SJSA1 (cell line): Measurements from ENCODE around the gene SLC26A2. TPM values are rescaled to one million over a fixed set of nuclear protein-coding genes. Genes with fewer than 3 reads are reported as not detected.
"Not testable (repeated sequence)": the region's sequence is repeated elsewhere in the genome, so short reads cannot be mapped to it uniquely, and the experiment has no call there.

Source experiments
- DNase-seq, 2 experiments: peaks; one replicate each; pipeline ENCODE4 v3.0.0-alpha.2; 2015 to 2020; ENCODE audit warnings: low spot score in 2 of 2, low read depth in 1 of 2
- H3K27ac ChIP-seq: fragments of 250-450 bp; sonication (Bioruptor Pico); 2 replicates; pipeline ENCODE4 v1.5.1; 2020; ENCODE audit warnings: mild to moderate bottlenecking, moderate library complexity
- H3K27me3 ChIP-seq: fragments of 250-450 bp; sonication (Bioruptor Pico); replicated peaks from 2 replicates; pipeline ENCODE4 v1.5.1; 2020; ENCODE audit warnings: mild to moderate bottlenecking, moderate library complexity
- H3K36me3 ChIP-seq: fragments of 250-450 bp; sonication (Bioruptor Pico); 2 replicates; pipeline ENCODE4 v1.5.1; 2020; ENCODE audit warnings: mild to moderate bottlenecking
- H3K4me1 ChIP-seq: fragments of 250-450 bp; sonication (Bioruptor Pico); replicated peaks from 2 replicates; pipeline ENCODE4 v1.6.1; 2021; ENCODE audit warnings: mild to moderate bottlenecking
- H3K4me3 ChIP-seq: fragments of 250-450 bp; sonication (Bioruptor Pico); 2 replicates; pipeline ENCODE4 v1.5.1; 2020; ENCODE audit warnings: mild to moderate bottlenecking
- H3K9me3 ChIP-seq: fragments of 250-450 bp; sonication (Bioruptor Pico); replicated peaks from 2 replicates; pipeline ENCODE4 v1.5.1; 2020; ENCODE audit warnings: mild to moderate bottlenecking
- total RNA-seq: library from RNA; depleted of rRNA; stranded (reverse); fragments of >200 nt; shearing (Covaris generic); gene quantifications from 2 replicates; pipeline ENCODE4 v1.2.3, GENCODE V29; 2014

Gene SLC26A2
- total RNA-seq, 1 experiment from 2014 or later, result 39.0 TPM

DNA sequence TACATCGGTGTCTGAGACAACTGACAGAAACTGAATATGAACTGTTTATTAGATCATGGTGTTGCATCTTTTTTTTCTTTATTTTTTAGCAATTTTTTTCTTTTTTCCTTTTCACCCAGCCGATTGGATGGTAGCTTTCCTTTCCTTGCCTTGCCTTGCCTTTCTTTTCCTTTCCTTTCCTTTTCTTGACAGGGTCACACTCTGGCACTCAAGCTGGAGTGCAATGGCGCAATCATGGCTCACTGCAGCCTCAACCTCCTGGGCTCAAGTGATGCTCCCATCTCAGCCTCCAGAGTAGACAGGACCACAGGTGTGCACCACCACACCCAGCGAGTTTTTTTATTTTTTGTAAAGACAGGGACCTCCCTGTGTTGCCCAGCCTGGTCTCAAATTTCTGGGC, 18.8 kb upstream of the SLC26A2 start:
- no peak overlapping the region for H3K27ac ChIP-seq
- no peaks in the 10 kb centered on the region for H3K36me3 ChIP-seq
- H3K27me3 ChIP-seq, result no peaks in the 10 kb centered on the region
- no peak overlapping the region for H3K4me3 ChIP-seq
- peaks cover 34% of the 10 kb centered on the region for H3K4me1 ChIP-seq
- no peak for DNase-seq
- H3K9me3 ChIP-seq, result no peaks in the 10 kb centered on the region

DNA sequence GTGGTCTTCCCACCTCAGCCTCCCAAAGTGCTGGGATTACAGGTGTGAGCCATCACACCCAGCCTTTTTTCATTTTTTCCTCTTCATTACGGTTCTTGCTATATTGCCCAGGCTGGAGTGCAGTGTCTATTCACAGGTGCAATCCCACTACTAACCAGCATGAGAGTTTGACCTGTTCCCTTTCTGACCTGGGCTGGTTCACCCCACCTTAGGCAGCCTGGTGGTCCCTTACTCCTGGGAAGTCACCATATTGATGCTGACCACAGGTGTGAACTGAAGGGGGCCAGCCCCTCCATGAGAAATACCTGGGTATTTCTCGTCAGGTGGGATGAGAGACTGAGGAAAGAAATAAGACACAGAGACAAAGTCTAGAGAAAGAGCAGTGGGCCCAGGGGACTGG, 18.4 kb upstream of the SLC26A2 start:
- peaks cover 30% of the 10 kb centered on the region for H3K4me1 ChIP-seq
- H3K4me3 ChIP-seq, result no peak overlapping the region
- no peaks in the 10 kb centered on the region for H3K27me3 ChIP-seq
- no peak for DNase-seq
- H3K9me3 ChIP-seq, result no peaks in the 10 kb centered on the region
- H3K36me3 ChIP-seq, result no peaks in the 10 kb centered on the region
- H3K27ac ChIP-seq, result no peak overlapping the region

- not testable (repeated sequence) for H3K9me3 ChIP-seq, H3K27ac ChIP-seq, H3K36me3 ChIP-seq, H3K4me3 ChIP-seq, H3K27me3 ChIP-seq, DNase-seq
- H3K4me1 ChIP-seq, result peaks cover 24% of the 10 kb centered on the region
Observed at GRCh38 chr5:149942741-149943169, 17.8 kb upstream of the SLC26A2 start.

- H3K27ac ChIP-seq, H3K9me3 ChIP-seq, H3K27me3 ChIP-seq, H3K36me3 ChIP-seq, DNase-seq, H3K4me3 ChIP-seq: not testable (repeated sequence)
- H3K4me1 ChIP-seq, result peaks cover 18% of the 10 kb centered on the region
Observed at GRCh38 chr5:149943177-149943949, 17.2 kb upstream of the SLC26A2 start.

DNA sequence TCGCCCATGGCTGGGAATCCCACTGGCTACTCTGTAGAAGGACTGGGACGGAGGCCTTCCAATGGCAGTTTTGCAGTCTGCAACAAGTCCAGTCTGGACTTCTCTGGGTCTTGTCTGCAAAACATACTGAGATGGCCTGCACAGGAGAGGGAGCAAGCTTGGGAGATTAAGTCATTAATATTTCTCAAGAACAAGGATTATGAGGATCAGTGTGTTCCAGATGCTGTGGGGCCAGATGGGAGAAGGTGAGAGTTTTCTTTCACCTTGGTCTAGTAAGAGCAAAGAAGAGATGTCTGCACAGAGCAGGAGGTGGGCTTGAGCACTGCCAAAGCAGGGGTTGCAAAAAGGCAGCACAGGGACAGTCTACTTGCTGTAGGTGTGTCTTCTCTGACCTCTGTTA, 15.9 kb upstream of the SLC26A2 start, which contains the start of gene PDE6A:
TSS of gene PDE6A (minus strand) at position 128 of the 400 bp plus-strand sequence. CDS start at position 8, 120 bp downstream.
- peaks cover 5% of the 10 kb centered on the region for H3K4me1 ChIP-seq
- no peaks in the 10 kb centered on the region for H3K27me3 ChIP-seq
- DNase-seq, result no peak
- no peaks in the 10 kb centered on the region for H3K9me3 ChIP-seq
- H3K27ac ChIP-seq, result no peak within 1 kb of the TSS
- no peaks in the 10 kb centered on the region for H3K36me3 ChIP-seq
- H3K4me3 ChIP-seq, result no peak within 1 kb of the TSS

DNA sequence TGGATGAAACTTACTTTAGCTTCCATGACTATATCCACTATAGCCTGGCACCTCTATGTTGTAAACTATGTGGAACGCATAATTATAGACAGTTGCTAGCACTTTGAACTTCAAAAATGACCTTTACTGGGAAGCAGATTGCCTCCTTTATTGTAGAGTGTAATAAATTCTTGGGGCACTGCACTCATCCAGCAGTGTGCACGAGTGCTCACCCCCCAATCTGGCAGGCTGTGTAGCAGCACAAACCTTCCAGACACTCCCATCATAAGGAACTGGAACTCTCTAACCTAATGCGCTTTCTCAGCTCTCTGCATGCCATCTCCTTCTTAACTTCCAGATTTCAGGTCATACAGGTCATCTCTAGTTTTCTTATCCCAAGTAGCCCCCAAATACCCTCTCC, 14.4 kb upstream of the SLC26A2 start:
- no peaks in the 10 kb centered on the region for H3K9me3 ChIP-seq
- H3K27ac ChIP-seq, result no peak overlapping the region
- no peak for DNase-seq
- no peak overlapping the region for H3K4me3 ChIP-seq
- no peaks in the 10 kb centered on the region for H3K36me3 ChIP-seq
- H3K4me1 ChIP-seq, result no peaks in the 10 kb centered on the region
- H3K27me3 ChIP-seq, result no peaks in the 10 kb centered on the region

- Histone ChIP-seq H3K4me3 (no peak overlapping the region), H3K9me3 (no peaks in the 10 kb centered on the region), H3K27me3 (no peaks in the 10 kb centered on the region), H3K36me3 (no peaks in the 10 kb centered on the region), H3K27ac (no peak overlapping the region), H3K4me1 (no peaks in the 10 kb centered on the region)
- DNase-seq, result no peak
Observed at GRCh38 chr5:149948993-149949392, 11.6 kb upstream of the SLC26A2 start.

- H3K27me3 ChIP-seq, result no peaks in the 10 kb centered on the region
- H3K4me3 ChIP-seq, result no peak overlapping the region
- H3K36me3 ChIP-seq, result no peaks in the 10 kb centered on the region
- H3K9me3 ChIP-seq, result no peaks in the 10 kb centered on the region
- no peak for DNase-seq
- H3K4me1 ChIP-seq, result no peaks in the 10 kb centered on the region
- H3K27ac ChIP-seq, result no peak overlapping the region
Observed at GRCh38 chr5:149951138-149951749, 9.3 kb upstream of the SLC26A2 start.

DNA sequence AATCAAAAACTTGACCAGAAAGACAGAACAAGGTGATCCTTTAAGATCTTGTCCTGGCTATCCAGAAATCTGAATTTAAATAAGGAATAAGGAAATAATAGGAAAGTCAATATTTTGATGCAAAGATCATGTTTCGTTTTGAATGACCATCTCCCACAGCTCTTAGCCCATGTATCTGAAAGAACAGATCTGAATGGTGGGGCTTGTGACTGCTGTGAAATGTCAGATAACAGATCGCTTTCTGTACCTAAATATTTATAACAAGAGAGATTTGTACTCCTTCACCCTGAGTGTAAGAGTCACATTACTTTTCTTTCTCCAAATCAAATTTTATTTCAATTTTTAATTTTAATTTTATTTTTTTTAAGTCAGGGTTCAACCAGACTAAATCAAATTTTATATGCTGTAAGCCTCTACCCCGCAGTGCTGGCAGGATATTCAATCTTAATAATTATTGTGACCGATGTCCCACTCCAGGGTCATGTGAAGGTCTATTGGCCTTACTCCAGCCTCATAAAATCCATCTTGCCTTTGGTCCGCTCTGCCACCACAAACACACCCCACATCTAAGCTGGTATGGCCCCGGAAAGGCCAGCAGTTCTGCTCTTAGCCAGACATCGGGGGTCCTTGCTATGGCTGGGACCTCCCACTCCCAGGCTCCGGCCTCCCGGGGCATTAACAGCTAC, 7.0 kb upstream of the SLC26A2 start:
- H3K36me3 ChIP-seq, result no peaks in the 10 kb centered on the region
- H3K4me3 ChIP-seq, result no peak overlapping the region
- DNase-seq, result no peak
- H3K4me1 ChIP-seq, result no peaks in the 10 kb centered on the region
- H3K27me3 ChIP-seq, result no peaks in the 10 kb centered on the region
- no peaks in the 10 kb centered on the region for H3K9me3 ChIP-seq
- no peak overlapping the region for H3K27ac ChIP-seq

DNA sequence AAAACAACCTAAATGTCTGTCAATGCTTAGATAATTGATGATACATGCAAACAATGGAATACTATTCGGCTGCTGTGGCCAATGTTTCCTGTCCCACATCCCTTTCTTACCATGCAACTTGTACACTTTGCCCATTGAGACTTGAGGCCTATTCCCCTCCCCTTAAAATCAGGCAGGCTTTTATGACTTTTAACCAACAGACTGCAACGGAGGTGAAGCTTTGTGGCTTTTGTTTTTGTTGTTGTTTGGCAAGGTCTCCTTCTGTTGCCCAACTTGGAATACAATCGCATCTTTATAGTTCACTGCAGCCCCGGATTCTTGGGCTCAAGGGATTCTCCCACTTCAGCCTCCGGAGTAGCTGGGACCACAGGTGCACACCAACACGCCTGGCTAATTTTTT, 5.8 kb upstream of the SLC26A2 start:
- H3K9me3 ChIP-seq, result no peaks in the 10 kb centered on the region
- H3K36me3 ChIP-seq, result no peaks in the 10 kb centered on the region
- H3K27me3 ChIP-seq, result no peaks in the 10 kb centered on the region
- H3K27ac ChIP-seq, result no peak overlapping the region
- peaks cover 10% of the 10 kb centered on the region for H3K4me1 ChIP-seq
- DNase-seq, result no peak
- H3K4me3 ChIP-seq, result no peak overlapping the region

- Histone ChIP-seq H3K4me3 (no peak overlapping the region), H3K27me3 (no peaks in the 10 kb centered on the region), H3K36me3 (peaks cover 7% of the 10 kb centered on the region; the same call in 1 of the 2 replicates), H3K4me1 (peaks cover 23% of the 10 kb centered on the region), H3K9me3 (no peaks in the 10 kb centered on the region), H3K27ac (no peak overlapping the region)
- DNase-seq, result no peak
Observed at GRCh38 chr5:149956685-149957084, 3.9 kb upstream of the SLC26A2 start.

- H3K27me3 ChIP-seq, result no peaks in the 10 kb centered on the region
- H3K4me1 ChIP-seq, result peaks cover 26% of the 10 kb centered on the region
- H3K27ac ChIP-seq, result no peak overlapping the region
- no peaks in the 10 kb centered on the region for H3K9me3 ChIP-seq
- DNase-seq, result no peak
- H3K36me3 ChIP-seq, result peaks cover 10% of the 10 kb centered on the region; the same call in 1 of the 2 replicates
- H3K4me3 ChIP-seq, result no peak overlapping the region
Observed at GRCh38 chr5:149957855-149958254, 2.7 kb upstream of the SLC26A2 start.

DNA sequence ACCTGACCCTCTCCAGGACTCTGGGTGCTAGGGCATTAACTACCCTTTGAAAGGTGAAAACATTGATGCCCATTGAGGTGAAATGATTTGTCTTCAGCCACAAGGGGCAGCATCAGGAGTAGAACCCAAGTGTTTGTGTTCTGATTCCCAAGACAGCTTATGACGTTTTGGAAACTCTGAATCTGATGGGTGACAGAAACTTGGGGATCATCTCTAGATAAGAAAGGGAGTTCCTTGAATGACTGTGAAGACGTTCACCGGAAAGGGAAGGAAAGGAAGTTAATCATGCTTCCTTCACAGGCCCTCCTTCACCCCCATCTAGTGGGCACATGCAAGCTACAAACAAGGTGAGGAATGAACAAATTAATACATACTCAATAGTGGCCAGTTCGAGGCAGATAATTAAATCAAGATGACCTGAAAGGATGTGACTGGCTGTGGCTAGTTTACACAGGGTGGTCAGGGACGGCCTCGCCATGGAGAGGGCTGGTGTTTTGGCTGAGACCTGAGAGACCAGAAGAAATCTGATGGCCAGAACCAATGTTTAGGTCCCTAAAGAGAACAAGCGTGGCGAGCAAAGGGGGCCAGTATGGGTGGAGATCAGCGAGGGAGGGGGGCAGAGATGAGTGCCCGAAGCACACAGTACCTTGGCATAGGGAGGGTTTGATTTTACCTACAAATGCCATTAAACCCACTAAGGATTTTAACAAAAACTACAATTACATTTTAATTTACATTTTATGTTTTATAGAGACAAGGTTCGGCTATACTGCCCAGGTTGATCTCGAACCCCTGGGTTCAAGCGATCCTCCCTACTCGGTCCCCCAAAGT, 937 bp upstream of the SLC26A2 start:
- no peaks in the 10 kb centered on the region for H3K9me3 ChIP-seq
- H3K27ac ChIP-seq, result peak overlapping the region; percentile 67
- peak; percentile 64 to 73 for DNase-seq
- peak overlapping the region; percentile 66 for H3K4me3 ChIP-seq
- H3K27me3 ChIP-seq, result no peaks in the 10 kb centered on the region
- H3K4me1 ChIP-seq, result peaks cover 26% of the 10 kb centered on the region
- peaks cover 10% of the 10 kb centered on the region; the same call in 1 of the 2 replicates for H3K36me3 ChIP-seq
